SK-N-SH (cell line): ENCODE results near the gene TNK2.

Source experiments
- ELF1 ChIP-seq: IDR thresholded peaks from 2 replicates; pipeline ENCODE4 v1.4.0; 2012
- EP300 ChIP-seq, 2 experiments: IDR thresholded peaks; 2 replicates each; pipeline versions ENCODE4 v1.4.0 to v1.6.1; 2012; ENCODE audit warnings: borderline replicate concordance in 1 of 2, low read depth in 1 of 2, low read length in 1 of 2
- EZH2phosphoT487 ChIP-seq: fragments of 200-600 bp; sonication (generic); IDR thresholded peaks from 2 replicates; pipeline ENCODE4 v1.6.1; 2017; ENCODE audit warnings: low read depth, mixed run types, mild to moderate bottlenecking, antibody characterized with exemption, moderate library complexity, borderline replicate concordance
- GABPA ChIP-seq: IDR thresholded peaks from 2 replicates; pipeline ENCODE4 v1.4.0; 2012; ENCODE audit warnings: low read depth, mild to moderate bottlenecking
- JUND ChIP-seq: IDR thresholded peaks from 2 replicates; pipeline ENCODE4 v1.4.0; 2012
- POLR2AphosphoS5 ChIP-seq: IDR thresholded peaks from 2 replicates; pipeline ENCODE4 v1.6.1; 2012; ENCODE audit warnings: low read depth, low read length
- SIN3A ChIP-seq: IDR thresholded peaks from 2 replicates; pipeline ENCODE4 v1.6.1; 2012; ENCODE audit warnings: low read depth, mild to moderate bottlenecking, low read length, moderate library complexity, borderline replicate concordance
- TAF1 ChIP-seq: IDR thresholded peaks from 2 replicates; pipeline ENCODE4 v1.6.1; 2012; ENCODE audit warnings: low read depth, mild to moderate bottlenecking, low read length, moderate library complexity, borderline replicate concordance
- YY1 ChIP-seq: IDR thresholded peaks from 2 replicates; pipeline ENCODE4 v1.4.0; 2012; ENCODE audit warnings: low read depth, mild to moderate bottlenecking
- TF ChIP-seq, protein P1 (sequence below): fragments of 200-600 bp; sonication (generic); IDR thresholded peaks from 2 replicates; pipeline ENCODE4 v1.6.1; 2017; ENCODE audit warnings: antibody characterized with exemption, mild to moderate bottlenecking, moderate library complexity
- TF ChIP-seq, protein P2 (sequence below): IDR thresholded peaks from 2 replicates; pipeline ENCODE4; 2012
- TF ChIP-seq, protein P3 (sequence below): IDR thresholded peaks from 2 replicates; pipeline ENCODE4 v1.4.0; 2012; ENCODE audit warnings: low read depth, borderline replicate concordance
- TF ChIP-seq, protein P4 (sequence below): IDR thresholded peaks from 2 replicates; pipeline ENCODE4 v1.6.1; 2012; ENCODE audit warnings: mild to moderate bottlenecking, low read depth, low read length, moderate library complexity
- TF ChIP-seq, protein P5 (sequence below): IDR thresholded peaks from 2 replicates; pipeline ENCODE4 v1.4.0; 2012; ENCODE audit warnings: low read depth

DNA sequence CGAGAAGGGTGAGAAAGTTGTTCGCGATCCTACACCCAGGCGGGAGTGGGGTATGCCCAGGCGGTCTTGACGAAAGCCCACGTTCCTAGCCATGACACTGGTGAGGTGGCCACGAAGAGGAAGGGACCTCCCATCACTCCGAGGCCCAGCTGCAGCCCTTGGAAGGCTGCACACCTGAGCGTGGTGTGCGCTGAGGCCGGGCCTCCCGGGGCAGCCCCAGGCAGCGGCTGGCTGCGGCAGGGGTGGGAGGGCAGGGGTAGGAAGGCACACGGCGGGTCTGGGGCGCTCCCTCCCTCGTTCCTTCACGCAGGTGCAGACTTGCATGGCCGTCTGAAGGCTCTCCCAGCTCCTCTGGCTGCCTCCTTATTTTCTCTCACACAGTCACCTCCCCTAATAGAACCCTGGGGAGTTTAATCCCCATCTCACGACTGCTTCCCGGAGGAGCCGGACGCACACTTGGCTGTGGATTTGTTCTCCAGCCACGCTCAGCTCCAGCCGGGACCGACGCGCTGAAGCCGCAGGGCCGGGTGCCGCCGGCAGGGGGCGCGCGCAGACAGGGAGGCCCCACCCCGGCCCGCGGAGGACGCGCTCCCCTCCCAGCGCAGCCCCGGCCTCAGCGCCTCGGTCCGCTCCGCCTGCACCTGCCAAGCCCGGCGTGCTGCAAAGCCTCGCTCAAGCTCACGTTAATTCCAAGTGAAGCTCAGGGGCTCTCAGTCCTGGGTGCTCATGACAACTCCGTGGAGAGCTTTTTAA, 58.9 kb downstream of the TNK2 start:
- no peak for TF ChIP-seq POLR2AphosphoS5
- TF ChIP-seq, protein P1, sequence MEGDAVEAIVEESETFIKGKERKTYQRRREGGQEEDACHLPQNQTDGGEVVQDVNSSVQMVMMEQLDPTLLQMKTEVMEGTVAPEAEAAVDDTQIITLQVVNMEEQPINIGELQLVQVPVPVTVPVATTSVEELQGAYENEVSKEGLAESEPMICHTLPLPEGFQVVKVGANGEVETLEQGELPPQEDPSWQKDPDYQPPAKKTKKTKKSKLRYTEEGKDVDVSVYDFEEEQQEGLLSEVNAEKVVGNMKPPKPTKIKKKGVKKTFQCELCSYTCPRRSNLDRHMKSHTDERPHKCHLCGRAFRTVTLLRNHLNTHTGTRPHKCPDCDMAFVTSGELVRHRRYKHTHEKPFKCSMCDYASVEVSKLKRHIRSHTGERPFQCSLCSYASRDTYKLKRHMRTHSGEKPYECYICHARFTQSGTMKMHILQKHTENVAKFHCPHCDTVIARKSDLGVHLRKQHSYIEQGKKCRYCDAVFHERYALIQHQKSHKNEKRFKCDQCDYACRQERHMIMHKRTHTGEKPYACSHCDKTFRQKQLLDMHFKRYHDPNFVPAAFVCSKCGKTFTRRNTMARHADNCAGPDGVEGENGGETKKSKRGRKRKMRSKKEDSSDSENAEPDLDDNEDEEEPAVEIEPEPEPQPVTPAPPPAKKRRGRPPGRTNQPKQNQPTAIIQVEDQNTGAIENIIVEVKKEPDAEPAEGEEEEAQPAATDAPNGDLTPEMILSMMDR = no peak
- TF ChIP-seq EP300 (IDR thresholded peaks at IDR 0.05; ENCODE audit: borderline replicate concordance in 1 of 2, low read depth in 1 of 2, low read length in 1 of 2) = no peak
- TF ChIP-seq, protein P2, sequence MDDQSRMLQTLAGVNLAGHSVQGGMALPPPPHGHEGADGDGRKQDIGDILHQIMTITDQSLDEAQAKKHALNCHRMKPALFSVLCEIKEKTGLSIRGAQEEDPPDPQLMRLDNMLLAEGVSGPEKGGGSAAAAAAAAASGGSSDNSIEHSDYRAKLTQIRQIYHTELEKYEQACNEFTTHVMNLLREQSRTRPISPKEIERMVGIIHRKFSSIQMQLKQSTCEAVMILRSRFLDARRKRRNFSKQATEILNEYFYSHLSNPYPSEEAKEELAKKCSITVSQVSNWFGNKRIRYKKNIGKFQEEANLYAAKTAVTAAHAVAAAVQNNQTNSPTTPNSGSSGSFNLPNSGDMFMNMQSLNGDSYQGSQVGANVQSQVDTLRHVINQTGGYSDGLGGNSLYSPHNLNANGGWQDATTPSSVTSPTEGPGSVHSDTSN = no peak
- TF ChIP-seq YY1 = no peak
- TF ChIP-seq, protein P3, sequence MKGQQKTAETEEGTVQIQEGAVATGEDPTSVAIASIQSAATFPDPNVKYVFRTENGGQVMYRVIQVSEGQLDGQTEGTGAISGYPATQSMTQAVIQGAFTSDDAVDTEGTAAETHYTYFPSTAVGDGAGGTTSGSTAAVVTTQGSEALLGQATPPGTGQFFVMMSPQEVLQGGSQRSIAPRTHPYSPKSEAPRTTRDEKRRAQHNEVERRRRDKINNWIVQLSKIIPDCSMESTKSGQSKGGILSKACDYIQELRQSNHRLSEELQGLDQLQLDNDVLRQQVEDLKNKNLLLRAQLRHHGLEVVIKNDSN = no peak
- TF ChIP-seq ELF1 = no peak
- no peak for TF ChIP-seq JUND
- TF ChIP-seq TAF1 = no peak
- TF ChIP-seq, protein P4, sequence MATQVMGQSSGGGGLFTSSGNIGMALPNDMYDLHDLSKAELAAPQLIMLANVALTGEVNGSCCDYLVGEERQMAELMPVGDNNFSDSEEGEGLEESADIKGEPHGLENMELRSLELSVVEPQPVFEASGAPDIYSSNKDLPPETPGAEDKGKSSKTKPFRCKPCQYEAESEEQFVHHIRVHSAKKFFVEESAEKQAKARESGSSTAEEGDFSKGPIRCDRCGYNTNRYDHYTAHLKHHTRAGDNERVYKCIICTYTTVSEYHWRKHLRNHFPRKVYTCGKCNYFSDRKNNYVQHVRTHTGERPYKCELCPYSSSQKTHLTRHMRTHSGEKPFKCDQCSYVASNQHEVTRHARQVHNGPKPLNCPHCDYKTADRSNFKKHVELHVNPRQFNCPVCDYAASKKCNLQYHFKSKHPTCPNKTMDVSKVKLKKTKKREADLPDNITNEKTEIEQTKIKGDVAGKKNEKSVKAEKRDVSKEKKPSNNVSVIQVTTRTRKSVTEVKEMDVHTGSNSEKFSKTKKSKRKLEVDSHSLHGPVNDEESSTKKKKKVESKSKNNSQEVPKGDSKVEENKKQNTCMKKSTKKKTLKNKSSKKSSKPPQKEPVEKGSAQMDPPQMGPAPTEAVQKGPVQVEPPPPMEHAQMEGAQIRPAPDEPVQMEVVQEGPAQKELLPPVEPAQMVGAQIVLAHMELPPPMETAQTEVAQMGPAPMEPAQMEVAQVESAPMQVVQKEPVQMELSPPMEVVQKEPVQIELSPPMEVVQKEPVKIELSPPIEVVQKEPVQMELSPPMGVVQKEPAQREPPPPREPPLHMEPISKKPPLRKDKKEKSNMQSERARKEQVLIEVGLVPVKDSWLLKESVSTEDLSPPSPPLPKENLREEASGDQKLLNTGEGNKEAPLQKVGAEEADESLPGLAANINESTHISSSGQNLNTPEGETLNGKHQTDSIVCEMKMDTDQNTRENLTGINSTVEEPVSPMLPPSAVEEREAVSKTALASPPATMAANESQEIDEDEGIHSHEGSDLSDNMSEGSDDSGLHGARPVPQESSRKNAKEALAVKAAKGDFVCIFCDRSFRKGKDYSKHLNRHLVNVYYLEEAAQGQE = no peak
- TF ChIP-seq, protein P5, sequence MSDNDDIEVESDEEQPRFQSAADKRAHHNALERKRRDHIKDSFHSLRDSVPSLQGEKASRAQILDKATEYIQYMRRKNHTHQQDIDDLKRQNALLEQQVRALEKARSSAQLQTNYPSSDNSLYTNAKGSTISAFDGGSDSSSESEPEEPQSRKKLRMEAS = no peak
- TF ChIP-seq EZH2phosphoT487 = no peak
- no peak for TF ChIP-seq GABPA
- no peak for TF ChIP-seq SIN3A
